Activated CD4-positive, alpha-beta T cell treated with anti-CD3 and anti-CD28 coated beads, Interleukin-2, amount 50 U/mL, for 4 hours (primary cell): ENCODE measurements around the gene HSPG2.
"Not testable (repeated sequence)": the region's sequence is repeated elsewhere in the genome, so short reads cannot be mapped to it uniquely, and the experiment has no call there.

ENCODE experiments used
- DNase-seq, 2 experiments: peaks; one replicate each; pipeline ENCODE4 v3.0.0-alpha.2; 2020

Gene HSPG2

DNA sequence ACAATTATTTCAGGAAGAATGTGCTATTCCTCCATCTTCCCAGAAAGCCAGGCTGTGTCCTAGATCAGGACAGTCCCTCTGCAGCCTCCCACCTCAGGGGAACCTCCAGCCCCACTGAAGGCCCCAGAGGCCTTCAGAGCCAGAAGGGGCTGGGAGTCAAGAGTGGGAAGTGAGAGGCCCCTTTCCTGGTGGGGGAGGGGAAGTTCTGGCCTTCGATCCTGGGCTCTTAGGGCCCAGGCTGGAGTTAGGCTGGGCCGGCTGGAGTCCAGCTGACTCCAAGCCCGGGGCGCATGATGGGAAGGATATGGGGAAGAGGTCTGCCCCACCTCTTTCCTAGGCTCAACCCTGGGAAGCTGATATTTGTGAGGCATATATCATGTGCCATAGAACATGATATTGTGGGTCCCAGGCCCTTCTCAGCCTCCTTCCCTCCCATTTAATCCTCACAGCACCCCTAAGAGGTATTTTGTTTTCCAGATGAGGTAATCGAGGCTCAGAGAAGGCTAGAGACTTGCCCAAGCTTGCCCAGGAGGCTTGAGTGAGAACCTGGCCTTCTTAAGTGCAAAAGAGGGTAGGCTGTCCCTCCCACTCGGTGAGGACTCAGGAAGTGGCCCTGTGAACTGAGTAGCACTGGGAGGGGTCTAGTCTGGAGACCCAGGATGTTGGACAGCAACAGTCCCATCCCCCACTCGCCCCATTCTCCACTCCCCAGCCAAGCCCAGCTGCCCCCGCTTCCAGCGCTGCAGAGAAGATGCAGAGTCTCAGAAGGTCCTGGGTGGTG is 18.6 kb upstream of the HSPG2 start:
- no peak for DNase-seq

DNA sequence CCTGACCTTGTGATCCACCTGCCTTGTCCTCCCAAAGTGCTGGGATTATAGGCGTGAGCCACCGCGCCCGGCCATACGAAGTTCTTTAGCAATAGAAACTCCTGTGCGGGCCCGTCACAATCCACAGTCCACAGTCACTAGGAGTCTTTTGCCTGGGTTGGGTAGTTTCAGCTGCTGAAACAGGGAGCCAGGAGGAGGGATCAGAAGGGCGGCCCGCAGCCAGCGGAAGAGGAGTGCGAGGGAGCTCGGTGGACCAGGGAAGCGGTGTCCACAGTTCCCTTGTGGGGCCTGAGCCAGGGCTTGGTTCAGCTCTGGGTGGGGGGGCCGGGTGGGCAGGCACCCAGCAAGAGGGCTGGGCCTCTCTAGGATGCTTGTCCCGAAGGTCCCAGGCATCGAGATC is 17.9 kb upstream of the HSPG2 start:
- DNase-seq, result no peak

DNA sequence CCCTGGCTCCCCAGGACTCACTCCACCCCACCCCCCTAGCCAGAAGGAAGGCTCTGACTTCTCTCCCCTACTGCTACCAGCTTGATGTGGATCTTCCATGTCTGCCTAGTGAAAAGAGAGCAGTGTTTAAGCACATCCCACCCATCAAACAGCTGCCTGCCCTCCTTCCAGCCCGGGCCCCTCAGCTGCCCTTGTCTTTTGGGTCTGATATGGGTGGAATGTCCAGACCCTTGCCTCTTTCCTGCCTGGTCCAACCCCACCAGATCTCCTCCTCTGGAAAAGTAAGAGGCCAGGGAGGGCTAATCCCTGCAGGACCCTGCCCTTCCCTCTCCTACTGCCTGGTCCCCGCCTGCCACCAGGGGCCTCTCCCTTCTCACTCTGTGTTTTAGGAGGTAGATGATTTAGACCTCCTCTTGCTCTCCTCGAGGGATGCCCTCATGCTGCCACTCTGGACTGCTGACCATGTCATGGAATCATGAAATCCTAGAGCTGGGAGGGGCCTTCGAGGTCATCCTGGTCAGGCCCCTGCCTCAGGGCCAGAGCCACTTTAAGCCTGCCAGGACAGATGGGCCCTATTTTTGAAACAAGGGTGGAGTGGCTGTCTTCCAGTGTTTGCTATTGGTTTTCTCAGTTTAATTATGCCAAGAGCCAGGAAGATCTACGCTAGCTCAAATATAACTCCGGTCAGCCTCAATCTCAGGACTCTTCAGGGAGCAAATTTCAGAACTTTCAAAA is 15.8 kb upstream of the HSPG2 start:
- DNase-seq, result no peak

DNA sequence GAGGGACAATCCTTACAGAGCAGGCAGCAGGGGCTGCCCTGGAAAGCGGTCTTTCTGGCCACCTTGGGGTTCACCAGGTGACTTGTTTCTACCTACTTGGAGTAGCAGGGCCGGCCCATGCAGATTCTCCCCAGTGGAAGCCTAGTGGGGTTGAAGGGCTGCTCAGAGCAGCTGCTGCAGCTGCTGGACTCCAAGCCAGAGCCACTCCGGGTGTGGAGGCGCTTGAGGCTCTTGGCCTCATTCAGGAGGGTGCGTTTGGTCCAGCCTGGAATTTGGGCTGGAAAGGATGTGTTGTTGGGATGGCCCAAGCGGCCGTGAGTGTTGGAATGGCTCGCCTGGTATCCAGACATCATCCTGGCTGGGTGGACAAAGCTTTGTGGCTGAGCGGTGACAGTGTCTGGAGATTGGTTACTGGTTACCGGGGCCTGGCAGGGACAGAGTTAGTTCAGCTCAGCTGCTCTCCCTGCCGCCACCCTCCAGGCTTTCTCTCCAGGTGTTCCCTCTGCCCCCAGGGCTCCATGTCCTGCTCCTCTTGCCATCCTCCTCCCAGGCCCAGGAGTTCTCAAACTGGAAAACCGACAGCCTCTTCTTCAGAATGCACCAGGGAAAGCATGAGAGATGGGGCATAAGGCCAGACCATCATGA is 14.2 kb upstream of the HSPG2 start:
- no peak for DNase-seq

DNA sequence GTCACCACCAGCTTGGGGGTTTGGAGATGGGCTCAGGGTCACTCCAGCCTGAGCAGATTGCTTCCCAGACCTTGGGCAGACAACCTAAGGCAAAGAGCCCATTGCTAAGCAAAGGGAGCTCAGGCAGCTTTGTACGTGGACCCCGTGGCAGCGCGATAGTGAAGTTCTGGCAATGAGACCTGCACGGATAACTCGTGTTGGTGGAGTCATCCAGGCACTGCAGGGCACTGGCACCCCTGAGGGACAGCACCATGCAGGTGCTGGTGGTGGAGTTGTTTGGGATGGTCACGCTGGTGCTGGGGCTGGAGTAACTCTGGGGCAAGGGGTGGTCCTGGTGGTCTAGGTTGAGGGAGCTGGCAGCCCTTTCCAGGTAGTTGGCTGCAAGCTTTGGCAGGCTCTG is 13.6 kb upstream of the HSPG2 start:
- DNase-seq, result no peak

DNA sequence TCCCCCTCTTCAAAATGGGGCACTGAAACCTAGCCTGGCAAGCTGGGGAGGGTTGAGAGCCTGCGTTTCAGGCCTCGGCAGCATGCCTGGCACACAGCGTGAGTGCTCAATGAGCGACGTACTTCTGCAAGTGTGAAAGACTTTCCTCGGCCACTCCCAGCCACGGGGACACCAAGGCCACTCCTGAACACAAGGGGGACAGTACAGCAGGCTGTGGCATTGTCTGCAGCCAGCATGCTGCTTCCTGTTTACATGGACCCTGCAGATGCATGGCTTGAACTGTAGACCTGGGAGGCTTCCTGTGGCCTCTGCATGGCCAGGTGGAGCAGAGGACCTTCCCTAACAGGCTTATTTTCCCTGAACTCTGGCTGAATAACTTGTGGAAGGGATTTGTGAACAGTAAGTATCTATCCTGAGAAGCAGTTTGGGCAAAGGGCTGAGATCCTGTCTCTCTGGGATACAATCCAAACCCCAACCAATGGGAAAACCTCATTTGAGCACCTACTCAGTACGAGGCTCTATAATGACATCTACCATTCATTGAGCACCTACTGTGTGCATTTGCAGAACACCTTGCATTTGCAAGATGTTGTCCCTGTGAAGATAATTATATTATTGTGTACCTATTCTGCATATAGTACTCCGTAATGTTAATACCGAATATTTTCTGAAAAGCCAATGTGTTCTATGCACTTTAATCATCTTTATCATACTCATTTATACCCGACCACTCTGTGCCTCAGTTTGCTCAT is 9.9 kb upstream of the HSPG2 start:
- no peak for DNase-seq

DNA sequence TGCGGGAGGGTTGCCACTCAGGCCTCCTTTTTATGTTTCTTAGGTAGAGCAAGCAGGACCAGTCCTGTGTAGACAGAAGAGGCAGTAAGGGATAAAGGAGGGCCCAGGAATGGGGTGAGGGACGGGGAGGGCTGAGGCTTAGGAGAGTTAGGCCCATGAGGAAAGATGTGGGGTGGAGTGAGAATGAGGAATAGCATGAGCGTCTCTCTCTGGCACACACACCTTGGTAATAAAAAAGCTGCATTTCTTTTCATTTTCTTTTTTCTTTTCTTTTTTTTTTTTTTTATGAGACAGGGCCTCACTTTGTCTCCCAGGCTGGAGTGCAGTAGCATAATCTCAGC is 7.6 kb upstream of the HSPG2 start:
- DNase-seq, result no peak

DNA sequence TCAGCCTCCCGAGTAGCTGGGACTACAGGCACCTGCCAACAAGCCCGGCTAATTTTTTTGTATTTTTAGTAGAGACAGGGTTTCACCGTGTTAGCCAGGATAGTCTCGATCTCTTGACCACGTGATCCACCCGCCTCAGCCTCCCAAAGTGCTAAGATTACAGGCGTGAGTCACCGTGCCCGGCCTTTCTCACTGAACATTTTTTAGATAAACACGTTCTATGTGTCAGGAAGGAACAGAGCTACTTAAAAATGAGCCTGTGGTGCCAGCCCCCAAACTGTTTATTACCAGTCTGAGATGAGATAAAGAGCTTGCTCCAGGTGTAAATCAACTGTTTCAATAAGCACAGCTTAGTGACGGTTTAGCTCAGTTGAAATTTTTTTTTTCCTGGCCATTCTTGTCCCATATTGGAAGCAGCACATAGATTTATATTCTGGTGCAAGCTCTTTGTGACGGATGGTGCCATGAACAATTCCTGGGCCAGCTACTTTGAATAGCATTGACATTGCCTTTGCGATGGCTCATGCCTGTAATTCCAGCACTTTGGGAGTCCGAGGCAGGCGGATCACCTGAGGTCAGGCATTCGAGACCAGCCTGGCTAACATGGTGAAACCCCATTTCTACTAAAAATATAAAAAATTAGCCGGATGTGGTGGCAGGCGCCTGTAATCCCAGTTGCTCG is 6.0 kb upstream of the HSPG2 start:
- DNase-seq, result not testable (repeated sequence)

DNA sequence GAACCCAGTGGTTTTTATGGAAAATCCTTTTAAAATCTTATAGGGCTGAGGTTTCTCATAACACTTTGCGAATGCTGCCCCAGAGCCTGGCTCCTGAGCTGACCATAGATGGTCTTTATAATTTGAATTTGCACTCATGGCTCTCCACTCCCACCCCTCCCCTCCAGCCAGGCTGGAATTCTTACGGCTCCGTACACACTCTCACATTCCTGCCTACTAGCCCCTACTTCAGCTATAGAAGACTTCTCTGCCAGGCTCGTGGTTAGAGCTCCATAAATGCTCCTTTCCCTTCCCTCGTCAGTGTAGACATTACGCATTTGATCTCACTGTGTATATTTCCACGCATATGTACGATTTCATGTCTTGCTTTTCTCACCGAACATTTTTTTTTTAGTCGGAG is 5.4 kb upstream of the HSPG2 start:
- no peak for DNase-seq

DNA sequence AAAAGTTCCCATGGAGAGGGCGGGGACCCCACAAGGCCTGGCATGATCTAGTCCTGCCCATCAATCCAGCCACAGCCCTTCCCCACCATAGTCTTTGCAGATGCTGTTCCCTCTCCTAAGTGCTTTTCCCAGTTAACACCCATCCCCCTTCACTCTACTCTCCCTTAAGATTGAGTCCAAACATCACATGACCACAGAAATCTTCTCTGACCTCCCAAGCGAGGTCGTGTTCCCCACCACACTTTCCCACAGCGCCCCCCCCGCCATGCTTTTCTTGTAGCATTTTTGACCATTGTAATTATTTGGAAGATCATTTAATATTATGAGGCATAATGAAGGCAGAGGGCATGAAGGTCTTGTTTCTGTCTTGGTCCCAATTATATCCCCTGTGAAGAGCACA is 4.3 kb upstream of the HSPG2 start:
- DNase-seq, result no peak

DNA sequence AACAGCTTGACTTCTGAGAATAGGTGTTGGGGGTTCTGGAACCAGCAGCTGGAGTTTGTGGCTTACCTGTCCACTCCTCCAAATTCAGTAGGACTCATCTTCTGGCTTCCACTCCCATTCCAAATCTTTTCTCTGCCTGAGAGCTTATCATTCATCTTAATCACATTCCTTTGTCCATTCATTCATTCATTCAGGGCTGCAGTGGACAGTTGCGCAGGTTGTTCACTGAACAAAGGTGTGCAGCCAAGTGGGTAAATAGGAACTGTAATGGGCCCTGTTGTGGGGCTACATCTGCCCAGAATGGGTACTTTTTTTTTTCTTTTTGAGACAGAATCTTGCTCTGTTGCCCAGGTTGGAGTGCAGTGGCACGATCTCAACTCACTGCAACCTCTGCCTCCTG is 3.4 kb upstream of the HSPG2 start:
- no peak for DNase-seq

DNA sequence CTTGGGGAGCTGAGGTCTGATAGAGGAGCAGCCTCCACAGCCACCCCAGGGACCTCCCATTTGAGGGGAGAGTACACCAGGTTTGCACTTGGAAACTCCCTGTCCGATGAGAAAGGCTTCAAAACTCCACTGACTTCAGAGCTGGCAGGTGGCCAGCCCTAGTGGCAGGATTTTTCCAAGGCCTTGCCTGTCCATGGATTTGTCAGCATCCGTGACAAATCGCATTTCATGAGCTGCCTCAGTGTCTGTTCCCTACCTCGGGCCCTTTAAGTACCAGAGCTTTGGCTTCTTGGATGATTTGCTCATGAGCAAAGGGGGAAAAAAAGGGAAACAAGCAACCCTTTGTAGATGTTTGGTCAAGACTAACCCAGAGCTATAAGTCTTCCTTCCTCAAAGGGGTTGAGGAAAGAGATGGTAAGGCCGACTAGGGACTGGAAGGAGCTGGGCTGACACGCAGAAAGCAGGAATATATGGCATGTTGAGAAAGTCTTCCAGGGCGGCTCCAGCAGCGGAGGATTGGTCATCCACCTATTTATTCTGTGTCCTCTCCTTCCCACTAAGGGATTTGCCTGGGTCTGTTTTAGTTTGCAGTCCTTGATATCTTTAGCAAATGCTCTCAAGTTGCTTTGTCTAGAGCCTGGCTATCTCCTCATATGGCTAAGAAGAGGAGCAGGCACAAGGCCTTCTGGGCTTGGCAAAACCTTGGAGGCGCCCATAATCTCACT is 2.7 kb upstream of the HSPG2 start:
- no peak for DNase-seq

DNA sequence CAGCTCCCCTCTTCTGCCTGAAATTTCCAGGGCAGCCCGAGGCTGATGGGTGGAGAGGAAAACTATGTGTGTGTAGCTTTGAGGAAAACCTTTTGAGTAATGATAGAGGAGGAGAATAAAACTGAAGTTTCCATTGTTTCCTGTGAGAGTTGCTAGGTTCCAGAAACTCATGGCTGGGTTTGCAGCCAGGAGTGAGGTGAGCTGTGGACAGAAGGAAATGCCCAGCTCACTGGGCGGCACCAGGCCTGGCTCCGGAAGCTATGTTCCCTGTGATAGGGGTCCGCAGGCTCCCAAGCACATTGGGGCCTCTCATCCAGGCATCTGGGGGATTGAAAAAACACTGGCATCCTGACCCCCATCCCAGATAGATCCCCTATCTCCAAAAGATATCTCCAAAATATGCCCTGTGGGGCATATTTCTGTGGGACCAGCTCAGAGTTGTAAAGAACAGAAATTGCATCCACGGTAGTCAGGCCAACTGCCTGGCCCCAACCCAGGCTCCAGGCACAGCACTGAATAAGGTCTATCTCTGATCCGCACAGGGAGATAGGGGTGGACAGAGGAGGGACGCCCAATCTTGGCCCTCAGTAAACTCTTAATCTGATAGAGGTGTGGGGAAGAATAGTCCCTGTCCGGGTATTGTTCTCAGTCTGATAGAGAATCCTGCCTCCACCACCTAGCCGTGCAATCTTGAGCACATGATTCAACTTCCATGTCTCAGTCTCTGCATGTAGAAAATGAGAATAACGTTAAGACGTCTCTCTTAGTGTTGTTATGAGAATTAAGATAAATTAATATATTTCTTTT is 1.8 kb upstream of the HSPG2 start:
- no peak for DNase-seq

DNA sequence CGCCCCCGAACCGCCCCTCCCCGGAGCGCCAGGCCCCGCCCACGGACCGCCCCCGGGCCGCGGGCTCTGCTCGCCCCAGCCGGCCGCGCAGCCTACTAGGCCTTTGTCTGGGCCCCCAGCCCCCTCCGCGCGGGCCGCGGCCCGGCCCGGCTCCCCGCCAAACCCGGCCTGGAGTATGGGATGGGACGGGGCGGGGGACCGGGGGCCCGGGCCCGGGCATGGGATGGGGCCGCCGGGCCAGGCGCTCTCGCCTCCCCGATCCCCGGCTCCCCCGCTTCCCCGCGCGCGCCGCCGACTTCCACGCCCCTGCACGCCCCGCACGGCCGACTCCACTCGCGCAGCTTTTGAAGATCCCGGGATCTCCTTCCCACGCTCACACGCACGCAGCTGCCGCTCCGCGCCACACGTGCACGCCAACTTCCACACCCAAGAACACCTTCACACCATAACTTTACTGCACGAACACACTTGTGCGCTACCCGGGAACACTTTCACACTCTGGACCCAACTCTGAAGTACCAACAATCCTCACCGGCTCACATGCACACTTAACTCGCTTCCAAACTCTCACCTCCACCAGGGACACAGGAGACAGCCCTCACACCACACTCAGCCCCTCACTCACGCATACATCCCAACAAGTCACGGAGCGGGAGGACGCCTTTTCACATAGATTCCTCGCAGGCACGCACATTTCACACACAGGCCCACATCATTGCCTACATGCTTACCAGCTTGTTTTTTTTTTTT is 437 bp upstream of the HSPG2 start:
- DNase-seq, result peak; percentile 51 to 54

DNA sequence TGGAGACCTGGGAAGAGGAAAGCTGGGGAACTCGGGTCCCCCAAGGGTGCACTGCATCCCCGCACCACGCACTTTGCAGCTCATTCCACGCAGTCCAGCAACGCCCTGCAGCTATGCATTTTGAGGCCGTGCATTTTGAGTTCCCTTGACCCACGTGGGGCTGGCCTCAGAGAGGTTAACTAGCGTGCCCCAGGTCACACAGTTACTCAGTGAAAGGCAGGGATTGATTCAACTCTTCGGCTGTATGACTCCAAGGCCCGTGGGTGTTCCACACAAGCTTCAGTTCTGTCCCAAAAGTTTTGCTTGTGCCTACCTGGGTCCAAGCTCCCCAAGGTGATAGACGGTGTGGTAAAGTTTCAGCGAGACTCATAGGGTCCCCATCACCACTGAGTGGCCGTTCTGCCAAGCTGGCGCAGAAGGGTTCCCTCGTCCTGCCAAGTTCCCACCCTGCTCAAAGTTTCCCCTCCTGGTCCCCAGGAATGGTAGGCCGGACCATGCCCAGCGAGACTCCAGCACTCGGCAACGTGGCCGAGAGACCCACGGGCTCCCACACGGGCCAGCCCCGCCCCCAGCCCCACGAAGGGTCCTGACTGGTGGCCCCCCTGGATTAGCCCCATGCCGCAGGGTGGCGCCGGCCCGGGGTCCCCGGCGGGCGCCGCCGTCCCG is 611 bp downstream of the HSPG2 start:
- DNase-seq, result no peak

DNA sequence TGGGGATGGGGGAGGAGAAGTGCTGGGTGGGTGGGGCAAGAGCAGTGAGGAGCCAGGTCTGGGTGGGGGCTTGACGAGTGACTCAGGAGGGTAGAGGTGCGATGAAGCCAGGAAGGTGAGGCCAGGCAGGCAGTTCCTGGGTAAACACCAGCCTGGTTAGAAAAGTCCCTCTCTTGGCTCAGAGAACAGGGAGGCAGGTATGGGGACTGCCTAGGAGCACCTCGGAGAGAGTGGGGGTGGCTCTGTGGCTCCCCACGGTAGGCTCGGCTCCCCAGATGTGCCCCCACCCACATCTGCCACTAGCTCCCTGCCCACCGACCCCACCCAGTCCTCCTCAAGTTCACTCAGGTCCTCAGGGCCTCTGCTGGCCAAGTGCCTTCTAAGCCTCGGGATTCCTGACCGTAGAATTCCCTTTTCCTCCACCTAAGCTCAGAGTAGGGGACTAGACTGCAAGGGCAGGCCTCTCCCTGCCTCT is 1.2 kb downstream of the HSPG2 start:
- DNase-seq, result no peak

DNA sequence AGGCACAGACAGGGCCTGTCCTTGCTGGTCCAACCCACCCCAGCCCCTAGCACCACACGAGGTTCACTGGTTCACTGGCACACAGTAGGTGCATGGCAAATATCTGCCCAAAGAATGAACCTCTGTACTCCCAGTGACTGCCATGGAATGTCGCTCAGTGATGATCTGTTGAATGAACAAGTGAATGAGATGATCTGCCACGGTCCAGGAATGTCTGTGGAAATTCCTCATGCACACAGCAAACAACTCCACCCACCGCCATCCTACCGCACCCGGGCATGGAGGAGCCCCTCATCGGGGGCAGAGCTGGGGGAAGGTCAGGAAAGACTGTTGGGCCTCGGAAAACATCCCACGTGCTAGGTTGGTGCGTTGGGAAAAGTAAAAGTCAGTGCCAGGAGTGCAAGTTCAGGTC is 1.7 kb downstream of the HSPG2 start:
- no peak for DNase-seq

DNA sequence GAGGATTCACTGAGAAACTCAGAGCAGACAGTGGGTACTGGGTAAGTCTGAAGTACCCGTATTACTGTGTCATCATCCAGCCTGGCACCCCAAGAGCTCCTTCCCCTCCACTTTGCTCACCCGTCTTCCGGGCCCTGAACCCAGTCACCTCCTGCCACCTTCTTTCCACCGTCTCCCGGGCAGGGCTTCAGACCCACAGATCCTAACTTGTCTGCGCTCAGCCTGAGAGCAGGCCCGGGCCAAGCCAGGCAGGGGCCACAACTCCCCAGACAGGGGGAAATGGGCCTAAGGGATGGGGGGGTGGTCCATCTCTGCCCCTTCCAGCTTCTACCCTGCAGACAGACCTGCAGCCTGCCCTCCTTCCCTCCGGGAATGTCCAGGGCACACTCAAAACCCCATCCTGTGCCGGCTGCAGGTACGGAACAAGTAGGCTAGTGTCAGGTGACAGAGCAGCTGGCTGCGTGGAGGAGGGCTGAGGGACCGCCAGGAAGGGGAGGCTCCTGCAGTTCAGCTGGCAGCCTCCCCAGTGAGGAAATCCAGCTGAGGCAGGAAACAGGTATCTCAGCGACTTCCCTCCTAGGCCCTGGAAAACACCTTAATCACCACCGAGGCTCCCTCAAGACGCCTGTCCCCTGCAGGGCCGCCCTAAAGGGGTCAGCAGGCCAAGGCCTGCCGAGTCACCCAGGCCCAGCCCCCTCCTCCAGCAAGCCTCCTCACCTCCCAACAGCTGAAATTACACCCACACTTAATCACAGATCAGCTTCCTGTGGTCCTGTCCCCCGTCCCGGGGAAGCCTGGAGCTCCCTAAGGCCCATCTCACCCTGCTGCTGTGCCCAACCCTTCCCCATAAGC is 3.5 kb downstream of the HSPG2 start:
- DNase-seq, result no peak

DNA sequence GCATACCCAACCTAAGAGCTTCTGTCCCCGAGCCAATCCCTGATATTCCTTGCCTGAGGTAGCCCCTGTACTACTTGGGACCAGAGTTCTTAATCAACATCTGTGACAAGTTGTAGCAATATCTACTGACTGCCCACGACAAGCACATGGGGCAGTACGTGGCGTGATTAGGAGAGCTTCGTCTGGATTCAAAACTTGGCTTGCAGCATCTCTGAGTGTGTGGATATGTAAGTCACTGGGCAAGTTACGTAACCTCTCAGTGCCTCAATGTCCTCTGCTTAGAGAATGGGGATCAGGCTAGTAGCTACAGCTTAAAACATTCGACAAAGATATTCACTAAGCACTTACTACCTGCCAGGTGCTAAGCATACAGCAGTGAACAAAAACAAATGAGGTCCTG is 5.0 kb downstream of the HSPG2 start:
- no peak for DNase-seq
